HG02981 (cell line): ENCODE data around the gene CCNL1.
A peak's percentile ranks its signal among the peaks of the same experiment; 100 is the strongest.
"Not testable (repeated sequence)": the region's sequence is repeated elsewhere in the genome, so short reads cannot be mapped to it uniquely, and the experiment has no call there.

Experiments used
- ATAC-seq: cut with Tn5 transposase; IDR thresholded peaks from one replicate; pipeline ENCODE4 v1.9.1; 2021; ENCODE audit warnings: mild to moderate bottlenecking, moderate library complexity; ENCODE audit not compliant: unreplicated experiment

Gene CCNL1

GRCh38 chr3:157172746-157173145, 12.8 kb upstream of the CCNL1 start:
- no peak for ATAC-seq

DNA sequence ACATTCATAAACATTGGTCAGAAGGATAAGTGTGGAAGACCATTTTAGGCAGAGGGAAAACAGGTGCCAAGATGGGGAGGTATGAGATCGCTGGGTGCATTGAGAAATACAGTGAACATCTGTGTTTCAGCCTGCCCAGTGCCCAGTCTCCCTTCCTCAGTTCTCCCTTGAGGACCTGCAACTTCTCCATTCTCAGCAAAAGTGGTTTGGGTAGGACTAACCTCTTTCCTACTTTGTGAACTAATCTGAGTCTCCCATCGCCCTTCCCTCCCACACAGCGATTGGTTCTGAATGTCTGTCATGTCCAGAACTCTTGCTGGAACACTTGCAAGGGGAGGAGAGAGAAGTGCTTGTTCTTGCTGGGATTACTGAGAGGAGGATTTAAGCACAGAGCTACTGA, 10.9 kb upstream of the CCNL1 start:
- ATAC-seq, result no peak

GRCh38 chr3:157167371-157168042, 7.6 kb upstream of the CCNL1 start:
- ATAC-seq, result no peak

GRCh38 chr3:157166561-157166960, 6.6 kb upstream of the CCNL1 start:
- peak; percentile 86 for ATAC-seq

- ATAC-seq, result no peak
These were observed 6.2 kb upstream of the CCNL1 start for GRCh38 chr3:157166115-157166514.

DNA sequence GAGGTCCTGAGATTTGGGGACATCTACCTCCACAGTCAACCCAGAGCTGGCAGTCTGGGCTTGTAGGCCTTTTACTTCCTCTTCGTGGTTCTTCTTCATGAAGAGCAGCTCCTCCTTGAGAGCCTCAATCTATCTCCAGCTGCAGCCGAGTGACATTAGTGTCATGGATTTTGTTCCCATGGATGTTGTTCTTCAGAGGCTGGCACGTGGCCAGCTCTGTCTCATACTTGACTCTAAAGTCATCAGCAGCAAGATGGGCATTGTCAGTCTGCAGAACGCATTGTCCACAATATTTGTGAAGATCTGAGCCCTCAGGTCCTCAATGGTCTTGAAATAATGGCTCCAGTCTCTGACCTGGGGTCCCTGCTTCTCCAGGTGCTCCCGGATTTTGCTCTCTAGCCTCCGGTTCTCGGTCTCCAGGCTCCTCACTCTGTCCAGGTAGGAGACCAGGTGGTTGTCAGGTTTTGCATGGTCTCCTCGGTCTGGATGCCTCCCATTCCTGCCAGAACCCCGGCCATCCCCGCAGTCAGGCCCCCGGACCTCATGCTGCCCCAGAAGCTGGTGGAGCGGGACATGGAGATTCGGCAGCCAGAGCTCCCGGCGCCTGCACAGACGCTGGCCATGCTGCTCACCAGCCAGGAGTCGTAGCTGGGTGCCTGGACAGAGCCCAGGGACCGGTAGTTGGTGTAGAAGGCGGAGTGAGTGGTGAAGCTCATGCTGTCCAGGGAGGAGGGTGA, 3.4 kb upstream of the CCNL1 start:
- no peak for ATAC-seq

GRCh38 chr3:157162620-157163019, 2.7 kb upstream of the CCNL1 start:
- not testable (repeated sequence) for ATAC-seq

DNA sequence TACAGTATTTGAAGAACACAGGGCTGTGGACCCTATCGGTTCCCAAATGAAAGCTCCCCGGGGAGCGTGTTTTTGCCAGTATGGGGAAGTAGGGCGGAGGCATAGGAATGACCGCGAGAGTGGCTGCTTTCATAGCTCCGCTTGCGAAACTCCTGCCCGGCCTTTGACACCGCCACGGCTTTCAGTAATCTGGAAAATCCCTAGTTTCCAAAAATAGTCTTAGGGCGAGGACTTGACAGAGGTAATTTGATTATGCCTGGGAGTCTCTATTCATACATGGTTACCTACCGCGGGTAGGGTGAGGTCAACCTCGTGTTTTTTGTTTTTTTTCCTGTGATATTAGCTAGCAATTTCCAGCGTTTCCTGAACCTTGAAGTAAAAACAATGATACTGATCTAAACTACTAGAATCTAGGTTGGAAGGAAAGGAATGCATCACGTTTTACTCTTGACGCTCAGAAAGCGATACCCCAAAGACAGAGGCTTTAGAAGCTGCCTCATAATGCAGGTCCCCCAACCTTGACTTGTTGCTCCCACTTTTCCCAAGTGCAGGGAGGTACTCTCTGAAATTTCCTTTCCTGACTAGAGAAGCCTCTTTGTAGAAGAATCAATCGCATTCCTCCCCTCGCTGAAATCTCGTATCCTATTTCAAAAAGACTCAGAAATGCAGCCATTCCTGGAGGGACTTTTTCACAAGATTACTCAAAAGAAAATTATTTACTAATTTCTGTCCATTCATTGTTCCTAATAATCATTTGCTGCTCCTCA, 894 bp upstream of the CCNL1 start:
- ATAC-seq, result peak; percentile 30

- ATAC-seq, result peak; percentile 44
These were observed 748 bp downstream of the CCNL1 start for GRCh38 chr3:157159037-157159761.

- ATAC-seq, result no peak
These were observed 2.1 kb downstream of the CCNL1 start for GRCh38 chr3:157157836-157158235.

- no peak for ATAC-seq
These were observed 2.9 kb downstream of the CCNL1 start for GRCh38 chr3:157156837-157157635.

GRCh38 chr3:157155591-157155990, 4.4 kb downstream of the CCNL1 start:
- no peak for ATAC-seq

GRCh38 chr3:157154563-157155330, 5.2 kb downstream of the CCNL1 start:
- ATAC-seq, result no peak

DNA sequence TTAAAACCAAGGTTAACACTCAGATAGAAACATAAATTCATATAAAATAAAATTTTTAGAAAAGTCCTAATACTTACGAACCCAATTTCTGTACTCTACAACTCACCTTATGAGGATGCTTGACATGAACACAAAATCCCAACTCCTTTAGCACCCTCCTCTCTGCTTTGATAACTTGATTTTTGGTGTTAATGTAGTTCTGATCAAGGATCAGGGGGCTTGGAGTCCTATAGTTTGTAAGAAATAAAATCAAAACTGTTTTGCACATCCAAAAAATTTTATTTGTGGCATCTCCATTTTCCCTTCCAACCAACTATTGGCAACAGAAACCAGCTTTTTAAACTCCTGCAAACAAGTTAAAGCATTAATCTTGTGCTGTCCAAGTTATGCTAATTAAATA, 7.0 kb downstream of the CCNL1 start:
- no peak for ATAC-seq

DNA sequence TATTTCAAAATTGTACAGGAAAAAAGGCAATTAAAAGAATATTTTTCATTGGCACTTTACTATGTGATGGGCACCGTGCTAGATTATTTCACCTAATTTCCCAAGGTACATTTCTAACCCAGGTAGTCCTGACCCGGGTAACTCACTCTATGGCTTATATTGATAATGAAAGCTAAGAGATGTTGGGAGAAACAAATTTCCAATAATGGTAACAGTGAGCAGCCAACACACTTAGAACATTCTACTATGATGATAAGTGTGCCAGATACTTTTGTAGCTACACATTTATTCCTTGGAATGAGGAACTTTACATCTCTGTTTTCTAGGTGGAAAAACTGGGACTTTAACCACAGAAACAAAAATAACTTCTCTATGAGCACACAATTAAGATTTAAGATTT, 7.5 kb downstream of the CCNL1 start:
- ATAC-seq, result no peak

DNA sequence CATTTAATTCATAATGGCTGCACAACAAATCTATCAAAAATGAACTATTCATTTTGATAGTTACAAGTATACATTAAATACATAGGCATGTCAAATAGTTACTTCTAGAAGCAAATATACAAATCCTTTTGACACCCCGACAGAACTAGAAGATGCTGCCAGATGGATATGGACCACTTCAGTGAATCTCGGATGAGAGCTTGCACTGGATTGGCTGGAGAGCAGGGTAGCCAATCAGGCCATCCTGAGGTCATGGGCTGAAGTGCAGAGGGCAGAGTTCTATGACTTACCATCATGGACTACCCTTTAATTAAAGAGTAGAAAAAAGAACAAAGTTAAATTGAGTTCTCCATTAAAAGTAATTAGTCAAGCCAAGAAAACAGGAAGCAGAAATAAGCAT, 8.3 kb downstream of the CCNL1 start:
- ATAC-seq, result no peak

- ATAC-seq, result no peak
These were observed 8.8 kb downstream of the CCNL1 start for GRCh38 chr3:157151151-157151550.

GRCh38 chr3:157149136-157149696, 10.7 kb downstream of the CCNL1 start:
- no peak for ATAC-seq

GRCh38 chr3:157148196-157148889, 11.6 kb downstream of the CCNL1 start:
- ATAC-seq, result no peak
